ENCODE results near the gene TOMM34.

Gene TOMM34

GRCh38 chr20:44962483-44962882 lies 2.3 kb upstream of the TOMM34 start:
- no peak for DNase-seq (ENCODE audit: low read depth in 2 of 2)

- DNase-seq (ENCODE audit: low read depth in 2 of 2) = no peak
These were observed 1.7 kb upstream of the TOMM34 start for GRCh38 chr20:44961870-44962267.

GRCh38 chr20:44961011-44961869 lies 1.0 kb upstream of the TOMM34 start:
- no peak for DNase-seq (ENCODE audit: low read depth in 2 of 2)

- DNase-seq (ENCODE audit: low read depth in 2 of 2) = peak; percentile 71 to 79
These were observed 527 bp downstream of the TOMM34 start for GRCh38 chr20:44959638-44960102.

- DNase-seq (ENCODE audit: low read depth in 2 of 2) = no peak
These were observed 1.0 kb downstream of the TOMM34 start for GRCh38 chr20:44959082-44959637.

- no peak for DNase-seq (ENCODE audit: low read depth in 2 of 2)
These were observed 1.9 kb downstream of the TOMM34 start for GRCh38 chr20:44958276-44958675.

GRCh38 chr20:44956410-44956809 lies 3.8 kb downstream of the TOMM34 start:
- DNase-seq (ENCODE audit: low read depth in 2 of 2) = no peak

GRCh38 chr20:44955270-44955669 lies 4.9 kb downstream of the TOMM34 start:
- no peak for DNase-seq (ENCODE audit: low read depth in 2 of 2)

- DNase-seq (ENCODE audit: low read depth in 2 of 2) = no peak
These were observed 6.0 kb downstream of the TOMM34 start for GRCh38 chr20:44954211-44954610.

- no peak for DNase-seq (ENCODE audit: low read depth in 2 of 2)
These were observed 7.5 kb downstream of the TOMM34 start for GRCh38 chr20:44952731-44953130.

GRCh38 chr20:44950368-44950767 lies 9.8 kb downstream of the TOMM34 start:
- DNase-seq (ENCODE audit: low read depth in 2 of 2) = no peak

- no peak for DNase-seq (ENCODE audit: low read depth in 2 of 2)
These were observed 11.7 kb downstream of the TOMM34 start for GRCh38 chr20:44948513-44948912.

- DNase-seq (ENCODE audit: low read depth in 2 of 2) = no peak
These were observed 12.1 kb downstream of the TOMM34 start for GRCh38 chr20:44948107-44948506.

GRCh38 chr20:44946271-44946852 lies 13.8 kb downstream of the TOMM34 start:
- no peak for DNase-seq (ENCODE audit: low read depth in 2 of 2)

GRCh38 chr20:44945261-44945660 lies 14.9 kb downstream of the TOMM34 start:
- no peak for DNase-seq (ENCODE audit: low read depth in 2 of 2)

GRCh38 chr20:44943828-44944227 lies 16.4 kb downstream of the TOMM34 start:
- DNase-seq (ENCODE audit: low read depth in 2 of 2) = no peak

- no peak for DNase-seq (ENCODE audit: low read depth in 2 of 2)
These were observed 17.8 kb downstream of the TOMM34 start for GRCh38 chr20:44942264-44942973.

GRCh38 chr20:44941120-44941691 lies 19.0 kb downstream of the TOMM34 start:
- no peak for DNase-seq (ENCODE audit: low read depth in 2 of 2)

- DNase-seq (ENCODE audit: low read depth in 2 of 2) = no peak
These were observed 21.6 kb downstream of the TOMM34 start for GRCh38 chr20:44938637-44939036.

- no peak for DNase-seq (ENCODE audit: low read depth in 2 of 2)
These were observed 23.7 kb downstream of the TOMM34 start for GRCh38 chr20:44936510-44936909.

- DNase-seq (ENCODE audit: low read depth in 2 of 2) = no peak
These were observed 27.3 kb downstream of the TOMM34 start for GRCh38 chr20:44932916-44933315.

- no peak for DNase-seq (ENCODE audit: low read depth in 2 of 2)
These were observed 28.3 kb downstream of the TOMM34 start for GRCh38 chr20:44931911-44932310.
